Activated naive CD8-positive, alpha-beta T cell (primary cell): ENCODE measurements around the gene ITGA2.

Experiments
- H3K27ac Mint-ChIP-seq: one replicate; pipeline ENCODE4 v1.8.0; 2021; ENCODE audit warnings: mixed read lengths
- H3K27me3 Mint-ChIP-seq: one replicate; pipeline ENCODE4 v1.8.0; 2021; ENCODE audit warnings: mixed read lengths
- H3K36me3 Mint-ChIP-seq: one replicate; pipeline ENCODE4 v1.8.0; 2021; ENCODE audit warnings: mixed read lengths
- H3K4me1 Mint-ChIP-seq: one replicate; pipeline ENCODE4 v1.8.0; 2021; ENCODE audit warnings: low read depth, mixed read lengths
- H3K4me3 Mint-ChIP-seq: one replicate; pipeline ENCODE4 v1.8.0; 2021; ENCODE audit warnings: mild to moderate bottlenecking, mixed read lengths
- H3K9me3 Mint-ChIP-seq: one replicate; pipeline ENCODE4 v1.8.0; 2021; ENCODE audit warnings: low read depth, mixed read lengths

The ITGA2 gene

GRCh38 chr5:53022930-53023511 lies 33.9 kb downstream of the ITGA2 start:
- Mint-ChIP-seq H3K36me3 (no peaks in the 10 kb centered on the region), H3K4me3 (no peak overlapping the region), H3K9me3 (no peaks in the 10 kb centered on the region), H3K4me1 (no peaks in the 10 kb centered on the region), H3K27me3 (peaks cover 4% of the 10 kb centered on the region), H3K27ac (no peak overlapping the region)

DNA sequence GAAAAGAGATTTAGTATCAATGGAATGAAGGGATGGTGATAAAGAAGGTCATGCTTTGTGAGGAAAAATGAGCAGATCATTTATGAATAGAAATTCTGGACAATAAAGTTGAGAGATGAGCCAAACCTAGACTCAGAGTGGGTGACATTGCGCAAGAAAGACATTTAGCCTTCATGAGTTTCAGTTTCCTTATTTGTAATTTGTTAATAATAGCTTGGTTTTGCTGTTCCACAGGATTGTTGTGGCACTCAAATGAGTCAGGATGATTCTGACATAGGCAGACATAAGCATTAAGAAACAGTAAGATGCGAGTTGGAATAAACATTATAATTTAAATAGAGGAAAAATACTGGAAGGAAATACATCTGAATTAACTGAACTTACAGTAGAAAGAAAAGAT lies 34.8 kb downstream of the ITGA2 start:
- Mint-ChIP-seq H3K4me3 (no peak overlapping the region), H3K27me3 (peaks cover 3% of the 10 kb centered on the region), H3K36me3 (no peaks in the 10 kb centered on the region), H3K4me1 (no peaks in the 10 kb centered on the region), H3K9me3 (no peaks in the 10 kb centered on the region), H3K27ac (no peak overlapping the region)

GRCh38 chr5:53024535-53024934 lies 35.4 kb downstream of the ITGA2 start:
- Mint-ChIP-seq H3K4me1 (no peaks in the 10 kb centered on the region), H3K36me3 (no peaks in the 10 kb centered on the region), H3K27me3 (peaks cover 3% of the 10 kb centered on the region), H3K9me3 (no peaks in the 10 kb centered on the region), H3K4me3 (no peak overlapping the region), H3K27ac (no peak overlapping the region)

GRCh38 chr5:53025487-53025886 lies 36.3 kb downstream of the ITGA2 start:
- Mint-ChIP-seq H3K27ac (no peak overlapping the region), H3K9me3 (no peaks in the 10 kb centered on the region), H3K36me3 (no peaks in the 10 kb centered on the region), H3K4me3 (no peak overlapping the region), H3K27me3 (peaks cover 3% of the 10 kb centered on the region), H3K4me1 (no peaks in the 10 kb centered on the region)

- Mint-ChIP-seq H3K4me1 (peaks cover 18% of the 10 kb centered on the region), H3K36me3 (no peaks in the 10 kb centered on the region), H3K4me3 (no peak overlapping the region), H3K27me3 (no peaks in the 10 kb centered on the region), H3K9me3 (no peaks in the 10 kb centered on the region), H3K27ac (no peak overlapping the region)
These were observed 38.8 kb downstream of the ITGA2 start for GRCh38 chr5:53027913-53028312.

- Mint-ChIP-seq H3K27me3 (no peaks in the 10 kb centered on the region), H3K27ac (no peak overlapping the region), H3K4me3 (no peak overlapping the region), H3K9me3 (no peaks in the 10 kb centered on the region), H3K36me3 (no peaks in the 10 kb centered on the region), H3K4me1 (peaks cover 24% of the 10 kb centered on the region)
These were observed 40.5 kb downstream of the ITGA2 start for GRCh38 chr5:53029608-53030007.

GRCh38 chr5:53030893-53031292 lies 41.7 kb downstream of the ITGA2 start:
- Mint-ChIP-seq H3K9me3 (no peaks in the 10 kb centered on the region), H3K36me3 (no peaks in the 10 kb centered on the region), H3K4me1 (peaks cover 24% of the 10 kb centered on the region), H3K27ac (peak overlapping the region; percentile 9), H3K27me3 (no peaks in the 10 kb centered on the region), H3K4me3 (no peak overlapping the region)

DNA sequence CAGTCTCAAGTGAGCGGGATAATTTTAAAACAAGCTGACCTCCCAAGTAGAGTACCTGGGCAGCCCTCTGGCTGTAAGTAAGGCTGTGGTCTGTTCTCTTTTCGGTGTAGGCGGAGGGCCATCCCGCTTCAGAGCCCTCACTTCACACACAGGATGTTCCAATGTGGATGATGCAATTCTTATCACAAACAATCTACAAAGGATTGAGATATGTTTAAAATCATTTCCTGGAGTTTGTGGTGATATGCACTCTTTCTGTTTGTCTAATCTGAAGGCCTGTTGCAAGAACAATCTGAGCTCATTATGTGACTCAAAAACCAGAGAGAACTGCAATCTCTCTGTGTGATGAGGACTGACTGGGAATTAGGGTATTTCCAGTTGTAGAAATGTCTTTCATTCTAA lies 42.5 kb downstream of the ITGA2 start:
- Mint-ChIP-seq H3K27ac (peak overlapping the region; percentile 78), H3K27me3 (no peaks in the 10 kb centered on the region), H3K4me1 (peaks cover 24% of the 10 kb centered on the region), H3K4me3 (peak overlapping the region; percentile 53), H3K36me3 (no peaks in the 10 kb centered on the region), H3K9me3 (no peaks in the 10 kb centered on the region)

GRCh38 chr5:53032188-53032587 lies 43.0 kb downstream of the ITGA2 start:
- Mint-ChIP-seq H3K4me1 (peaks cover 24% of the 10 kb centered on the region), H3K4me3 (no peak overlapping the region), H3K9me3 (no peaks in the 10 kb centered on the region), H3K27ac (peak overlapping the region; percentile 78), H3K27me3 (no peaks in the 10 kb centered on the region), H3K36me3 (no peaks in the 10 kb centered on the region)

DNA sequence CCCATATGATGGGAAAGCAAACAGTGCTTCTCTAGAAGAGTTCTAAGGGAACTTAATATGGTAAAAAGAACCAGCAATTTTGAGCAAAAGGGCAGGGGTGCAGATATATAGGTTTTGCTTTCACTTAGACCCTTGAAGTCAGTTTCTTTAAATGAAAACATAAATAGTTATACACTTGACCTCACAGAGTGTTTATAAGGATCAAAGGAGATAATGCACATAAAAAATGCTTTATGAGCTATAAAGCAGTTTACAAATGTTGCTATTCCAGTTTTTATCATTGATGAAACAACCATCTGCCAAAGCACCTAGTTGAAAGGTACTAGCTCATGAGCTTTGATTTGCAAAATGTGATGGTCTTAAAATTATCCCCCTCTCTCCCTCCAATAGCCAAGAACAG lies 45.7 kb downstream of the ITGA2 start:
- Mint-ChIP-seq H3K36me3 (peaks cover 2% of the 10 kb centered on the region), H3K27me3 (no peaks in the 10 kb centered on the region), H3K27ac (no peak overlapping the region), H3K9me3 (no peaks in the 10 kb centered on the region), H3K4me1 (peaks cover 26% of the 10 kb centered on the region), H3K4me3 (no peak overlapping the region)

DNA sequence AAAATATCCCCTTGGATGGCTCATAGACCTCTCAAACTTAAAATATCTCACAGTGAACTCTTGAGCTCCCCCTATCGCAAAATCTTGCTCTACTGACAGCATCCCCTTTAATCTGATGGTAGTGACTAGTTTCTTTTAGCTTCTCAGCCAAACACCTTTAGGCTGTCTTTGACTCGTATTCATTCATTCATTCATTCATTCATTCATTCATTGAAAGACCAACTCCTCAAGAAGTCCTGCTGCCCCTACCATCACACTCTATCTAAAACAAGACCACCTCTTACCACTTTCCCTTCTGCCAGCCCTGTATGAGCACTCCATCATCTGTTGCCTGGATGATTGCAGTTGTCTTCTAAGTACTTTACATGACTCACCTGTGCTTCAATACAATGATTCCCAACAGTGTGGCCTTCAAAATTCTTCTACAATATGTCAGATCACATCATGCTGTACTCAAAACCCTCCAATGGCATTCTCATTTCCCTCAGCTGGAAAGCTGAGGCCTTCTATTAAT lies 46.8 kb downstream of the ITGA2 start:
- Mint-ChIP-seq H3K27ac (no peak overlapping the region), H3K9me3 (no peaks in the 10 kb centered on the region), H3K4me1 (peaks cover 34% of the 10 kb centered on the region), H3K27me3 (no peaks in the 10 kb centered on the region), H3K36me3 (peaks cover 2% of the 10 kb centered on the region), H3K4me3 (no peak overlapping the region)

DNA sequence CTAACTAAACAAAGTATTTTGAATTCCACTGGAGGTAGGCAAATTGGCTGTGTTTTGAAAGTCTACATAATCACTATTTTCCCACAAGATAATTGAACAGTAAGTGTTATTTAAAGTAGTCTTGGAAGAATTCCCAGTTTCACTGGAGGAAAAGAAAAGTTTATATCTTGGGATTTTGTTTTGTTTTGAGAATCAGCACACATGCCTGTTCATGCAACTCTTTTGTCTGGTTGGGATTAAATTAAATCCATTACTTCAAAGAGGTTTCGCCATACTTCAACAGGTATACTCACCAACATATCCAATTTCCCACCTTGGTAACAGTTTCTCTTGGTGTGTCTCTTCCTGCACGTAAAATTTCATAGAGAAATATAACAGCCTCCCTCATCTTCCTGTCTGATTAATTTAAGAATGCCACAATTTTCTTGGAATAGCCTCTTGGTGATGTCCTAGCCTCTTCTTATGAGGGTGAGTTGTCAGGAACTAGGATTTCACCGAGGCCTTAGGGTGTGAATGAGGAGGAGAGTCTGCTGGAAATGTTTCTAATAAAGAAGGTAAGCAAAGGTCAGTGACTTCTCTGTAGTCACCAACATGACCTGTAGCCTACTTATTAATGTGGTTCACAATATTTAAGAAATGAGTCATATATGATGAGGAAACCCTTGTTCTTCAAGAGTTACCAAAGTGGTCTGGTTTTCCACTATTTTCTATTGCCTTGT lies 48.1 kb downstream of the ITGA2 start:
- Mint-ChIP-seq H3K9me3 (no peaks in the 10 kb centered on the region), H3K27me3 (no peaks in the 10 kb centered on the region), H3K36me3 (peaks cover 2% of the 10 kb centered on the region), H3K27ac (no peak overlapping the region), H3K4me3 (no peak overlapping the region), H3K4me1 (peaks cover 31% of the 10 kb centered on the region)

GRCh38 chr5:53038196-53038847 lies 49.2 kb downstream of the ITGA2 start:
- Mint-ChIP-seq H3K27me3 (peaks cover 1% of the 10 kb centered on the region), H3K27ac (no peak overlapping the region), H3K36me3 (peaks cover 2% of the 10 kb centered on the region), H3K4me1 (peaks cover 26% of the 10 kb centered on the region), H3K9me3 (no peaks in the 10 kb centered on the region), H3K4me3 (no peak overlapping the region)

GRCh38 chr5:53039855-53040254 lies 50.7 kb downstream of the ITGA2 start:
- H3K36me3 Mint-ChIP-seq, result peaks cover 2% of the 10 kb centered on the region
- H3K4me3 Mint-ChIP-seq, result no peak overlapping the region
- no peak overlapping the region for H3K27ac Mint-ChIP-seq
- H3K4me1 Mint-ChIP-seq, result peaks cover 23% of the 10 kb centered on the region
- H3K9me3 Mint-ChIP-seq, result no peaks in the 10 kb centered on the region
- peaks cover 1% of the 10 kb centered on the region for H3K27me3 Mint-ChIP-seq

GRCh38 chr5:53041071-53041692 lies 52.0 kb downstream of the ITGA2 start:
- H3K36me3 Mint-ChIP-seq, result peaks cover 2% of the 10 kb centered on the region
- H3K4me3 Mint-ChIP-seq, result peak overlapping the region; percentile 30
- H3K4me1 Mint-ChIP-seq, result peaks cover 23% of the 10 kb centered on the region
- H3K27ac Mint-ChIP-seq, result peak overlapping the region; percentile 4
- peaks cover 1% of the 10 kb centered on the region for H3K27me3 Mint-ChIP-seq
- no peaks in the 10 kb centered on the region for H3K9me3 Mint-ChIP-seq
